Upper lobe of left lung (tissue), 4 donors: ENCODE measurements around the gene ZNF567.

Experiments used
- POLR2AphosphoS5 ChIP-seq, 2 donors: sonication (generic); formaldehyde crosslinking; IDR thresholded peaks; one replicate each; pipeline ENCODE4 v1.5.1; 2017; ENCODE audit warnings: antibody characterized with exemption in 2 of 2
- TF ChIP-seq, protein P1 (sequence below), 6 experiments: fragments of 450-650 bp in 4 of 6; fragments of 200-600 bp in 2 of 6; sonication (generic) in 2 of 6; IDR thresholded peaks; one replicate each; pipeline ENCODE4 v1.5.1; 2016 to 2019; ENCODE audit warnings: antibody characterized with exemption in 6 of 6

DNA sequence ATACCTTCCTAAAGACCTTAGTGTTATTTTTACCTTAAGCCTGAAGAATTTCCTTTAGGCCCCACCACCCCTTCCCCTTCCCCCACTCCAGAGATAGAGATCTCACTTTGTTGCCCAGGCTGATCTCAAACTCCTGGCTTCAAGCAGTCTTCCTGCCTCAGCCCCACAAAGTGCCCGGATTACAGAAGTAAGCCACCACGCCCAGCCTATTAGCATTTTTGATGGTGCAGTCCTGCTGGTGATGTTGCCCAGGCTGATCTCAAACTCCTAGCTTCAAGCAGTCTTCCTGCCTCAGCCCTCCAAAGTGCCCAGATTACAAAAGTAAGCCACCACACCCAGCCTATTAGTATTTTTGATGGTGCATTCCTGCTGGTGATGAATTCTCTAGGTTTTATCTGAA is 22.0 kb downstream of the ZNF567 start:
- TF ChIP-seq, protein P1, sequence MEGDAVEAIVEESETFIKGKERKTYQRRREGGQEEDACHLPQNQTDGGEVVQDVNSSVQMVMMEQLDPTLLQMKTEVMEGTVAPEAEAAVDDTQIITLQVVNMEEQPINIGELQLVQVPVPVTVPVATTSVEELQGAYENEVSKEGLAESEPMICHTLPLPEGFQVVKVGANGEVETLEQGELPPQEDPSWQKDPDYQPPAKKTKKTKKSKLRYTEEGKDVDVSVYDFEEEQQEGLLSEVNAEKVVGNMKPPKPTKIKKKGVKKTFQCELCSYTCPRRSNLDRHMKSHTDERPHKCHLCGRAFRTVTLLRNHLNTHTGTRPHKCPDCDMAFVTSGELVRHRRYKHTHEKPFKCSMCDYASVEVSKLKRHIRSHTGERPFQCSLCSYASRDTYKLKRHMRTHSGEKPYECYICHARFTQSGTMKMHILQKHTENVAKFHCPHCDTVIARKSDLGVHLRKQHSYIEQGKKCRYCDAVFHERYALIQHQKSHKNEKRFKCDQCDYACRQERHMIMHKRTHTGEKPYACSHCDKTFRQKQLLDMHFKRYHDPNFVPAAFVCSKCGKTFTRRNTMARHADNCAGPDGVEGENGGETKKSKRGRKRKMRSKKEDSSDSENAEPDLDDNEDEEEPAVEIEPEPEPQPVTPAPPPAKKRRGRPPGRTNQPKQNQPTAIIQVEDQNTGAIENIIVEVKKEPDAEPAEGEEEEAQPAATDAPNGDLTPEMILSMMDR (IDR thresholded peaks at IDR 0.05), result no peak
- no peak for TF ChIP-seq POLR2AphosphoS5 (IDR thresholded peaks at IDR 0.05)
